ENCODE results near the gene TENM3.

- TF ChIP-seq CTCF (IDR thresholded peaks at IDR 0.05): no peak
- TF ChIP-seq ZNF671 (CRISPR knock-in tag; IDR thresholded peaks at IDR 0.05): no peak
- no peak for TF ChIP-seq CREM (CRISPR knock-in tag; IDR thresholded peaks at IDR 0.05)
- TF ChIP-seq NFYB (CRISPR knock-in tag; conservative IDR thresholded peaks at IDR 0.05; ENCODE audit: low read depth): no peak
Observed at GRCh38 chr4:182493377-182493776, 250.2 kb downstream of the TENM3 start.
